ENCODE results near the gene YJEFN3.

The YJEFN3 gene

GRCh38 chr19:19543101-19543500, 14.4 kb downstream of the YJEFN3 start:
- H3K9ac ChIP-seq = peak overlapping the region in 3 of 11 experiments; percentile 23 to 48 (median 42); a peak in 6 of 22 replicates
- H3K4me1 ChIP-seq = peaks cover 18 to 37% (median 28%) of the 10 kb centered on the region in 10 experiments; a peak in 19 of 20 replicates
- no peak for TF ChIP-seq Cebpa-rat (IDR thresholded peaks at IDR 0.05)

GRCh38 chr19:19543640-19544039, 14.9 kb downstream of the YJEFN3 start:
- Histone ChIP-seq H3K27ac (peak overlapping the region in 7 of 11 experiments; percentile 45 to 76 (median 62); a peak in 10 of 22 replicates), H3K4me1 (peaks cover 14 to 32% (median 23%) of the 10 kb centered on the region in 10 experiments; a peak in 19 of 20 replicates)
- no peak for TF ChIP-seq Cebpa-rat (IDR thresholded peaks at IDR 0.05)

More at GRCh38 chr19:19543101-19543500, 14.4 kb downstream of the YJEFN3 start:
- Histone ChIP-seq H3K27ac (peak overlapping the region in 9 of 11 experiments; percentile 35 to 76 (median 57); a peak in 15 of 22 replicates), H3K4me2 (peak overlapping the region in 9 of 11 experiments; percentile 25 to 80 (median 63); a peak in 15 of 22 replicates), H3K36me3 (peaks cover 0 to 11% (median 0%) of the 10 kb centered on the region in 11 experiments; a peak in 1 of 22 replicates), H3K9me3 (replicated peaks in 1 of 11) (peaks cover 0 to 24% (median 0%) of the 10 kb centered on the region in 11 experiments; a peak in 5 of 22 replicates), H3K4me3 (0 out of 20 replicates have a peak overlapping the region, but pooled peaks of 1 of the 10 experiments have one; percentile 29), H4K20me1 (peaks cover 0 to 3% (median 0%) of the 10 kb centered on the region in 11 experiments; a peak in 3 of 22 replicates), H3K27me3 (peaks cover 11 to 22% (median 21%) of the 10 kb centered on the region in 11 experiments)

DNA sequence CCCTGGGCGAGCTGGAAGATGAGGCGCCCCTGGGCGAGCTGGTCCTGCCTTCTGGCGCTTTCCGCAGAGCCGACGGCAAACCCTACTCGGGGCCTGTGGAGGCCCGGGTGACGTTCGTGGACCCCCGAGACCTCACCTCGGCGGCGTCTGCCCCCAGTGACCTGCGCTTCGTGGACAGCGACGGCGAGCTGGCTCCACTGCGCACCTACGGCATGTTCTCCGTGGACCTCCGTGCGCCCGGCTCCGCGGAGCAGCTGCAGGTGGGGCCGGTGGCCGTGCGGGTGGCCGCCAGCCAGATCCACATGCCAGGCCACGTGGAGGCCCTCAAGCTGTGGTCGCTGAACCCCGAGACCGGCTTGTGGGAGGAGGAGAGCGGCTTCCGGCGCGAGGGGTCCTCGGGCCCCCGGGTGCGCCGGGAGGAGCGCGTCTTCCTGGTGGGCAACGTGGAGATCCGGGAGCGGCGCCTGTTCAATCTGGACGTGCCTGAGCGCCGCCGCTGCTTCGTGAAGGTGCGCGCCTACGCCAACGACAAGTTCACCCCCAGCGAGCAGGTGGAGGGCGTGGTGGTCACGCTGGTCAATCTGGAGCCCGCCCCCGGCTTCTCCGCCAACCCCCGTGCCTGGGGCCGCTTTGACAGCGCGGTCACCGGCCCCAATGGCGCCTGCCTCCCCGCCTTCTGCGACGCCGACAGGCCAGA, 15.7 kb downstream of the YJEFN3 start:
- Histone ChIP-seq H3K4me2 (no peak overlapping the region), H3K27me3 (peaks cover 0 to 9% (median 8%) of the 10 kb centered on the region in 11 experiments; a peak in 17 of 22 replicates), H3K9ac (no peak overlapping the region), H3K36me3 (peaks cover 0 to 11% (median 0%) of the 10 kb centered on the region in 11 experiments; a peak in 1 of 22 replicates), H3K4me3 (no peak overlapping the region), H3K9me3 (replicated peaks in 1 of 11) (peaks cover 0 to 24% (median 0%) of the 10 kb centered on the region in 11 experiments; a peak in 5 of 22 replicates), H3K4me1 (peaks cover 13 to 33% (median 20%) of the 10 kb centered on the region in 10 experiments; a peak in 19 of 20 replicates), H3K27ac (peak overlapping the region in 1 of 11 experiments; percentile 76; a peak in 1 of 22 replicates), H4K20me1 (no peaks in the 10 kb centered on the region)
- TF ChIP-seq Cebpa-rat (IDR thresholded peaks at IDR 0.05) = no peak

More at GRCh38 chr19:19543640-19544039, 14.9 kb downstream of the YJEFN3 start:
- Histone ChIP-seq H4K20me1 (no peaks in the 10 kb centered on the region), H3K4me2 (peak overlapping the region in 4 of 11 experiments; percentile 62 to 80 (median 74); a peak in 4 of 22 replicates), H3K27me3 (peaks cover 6 to 17% (median 15%) of the 10 kb centered on the region in 11 experiments), H3K9ac (peak overlapping the region in 1 of 11 experiments; percentile 23; a peak in 1 of 22 replicates), H3K9me3 (replicated peaks in 1 of 11) (peaks cover 0 to 24% (median 0%) of the 10 kb centered on the region in 11 experiments; a peak in 5 of 22 replicates), H3K4me3 (no peak overlapping the region), H3K36me3 (peaks cover 0 to 11% (median 0%) of the 10 kb centered on the region in 11 experiments; a peak in 1 of 22 replicates)

DNA sequence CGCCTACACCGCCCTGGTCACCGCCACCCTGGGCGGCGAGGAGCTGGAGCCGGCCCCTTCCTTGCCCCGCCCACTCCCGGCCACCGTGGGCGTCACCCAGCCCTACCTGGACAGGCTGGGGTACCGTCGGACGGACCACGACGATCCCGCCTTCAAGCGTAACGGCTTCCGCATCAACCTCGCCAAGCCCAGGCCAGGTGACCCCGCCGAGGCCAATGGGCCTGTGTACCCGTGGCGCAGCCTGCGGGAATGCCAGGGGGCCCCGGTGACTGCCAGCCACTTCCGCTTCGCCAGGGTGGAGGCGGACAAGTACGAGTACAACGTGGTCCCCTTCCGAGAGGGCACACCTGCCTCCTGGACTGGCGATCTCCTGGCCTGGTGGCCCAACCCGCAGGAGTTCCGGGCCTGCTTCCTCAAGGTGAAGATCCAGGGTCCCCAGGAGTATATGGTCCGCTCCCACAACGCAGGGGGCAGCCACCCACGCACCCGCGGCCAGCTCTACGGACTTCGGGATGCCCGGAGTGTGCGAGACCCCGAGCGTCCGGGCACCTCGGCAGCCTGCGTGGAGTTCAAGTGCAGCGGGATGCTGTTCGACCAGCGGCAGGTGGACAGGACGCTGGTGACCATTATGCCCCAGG, 16.4 kb downstream of the YJEFN3 start:
- H3K4me3 ChIP-seq = no peak overlapping the region
- TF ChIP-seq Cebpa-rat (IDR thresholded peaks at IDR 0.05) = no peak
- no peak overlapping the region for H3K27ac ChIP-seq
- H3K9ac ChIP-seq = no peak overlapping the region
- H3K27me3 ChIP-seq = peaks cover 0 to 2% (median under 1%) of the 10 kb centered on the region in 11 experiments; a peak in 12 of 22 replicates
- no peak overlapping the region for H3K4me2 ChIP-seq
- H4K20me1 ChIP-seq = no peaks in the 10 kb centered on the region
- peaks cover 0 to 21% (median 0%) of the 10 kb centered on the region in 11 experiments; a peak in 5 of 22 replicates for H3K9me3 ChIP-seq (replicated peaks in 1 of 11)
- peaks cover 0 to 11% (median 0%) of the 10 kb centered on the region in 11 experiments; a peak in 1 of 22 replicates for H3K36me3 ChIP-seq
- peaks cover 13 to 33% (median 20%) of the 10 kb centered on the region in 10 experiments; a peak in 19 of 20 replicates for H3K4me1 ChIP-seq

DNA sequence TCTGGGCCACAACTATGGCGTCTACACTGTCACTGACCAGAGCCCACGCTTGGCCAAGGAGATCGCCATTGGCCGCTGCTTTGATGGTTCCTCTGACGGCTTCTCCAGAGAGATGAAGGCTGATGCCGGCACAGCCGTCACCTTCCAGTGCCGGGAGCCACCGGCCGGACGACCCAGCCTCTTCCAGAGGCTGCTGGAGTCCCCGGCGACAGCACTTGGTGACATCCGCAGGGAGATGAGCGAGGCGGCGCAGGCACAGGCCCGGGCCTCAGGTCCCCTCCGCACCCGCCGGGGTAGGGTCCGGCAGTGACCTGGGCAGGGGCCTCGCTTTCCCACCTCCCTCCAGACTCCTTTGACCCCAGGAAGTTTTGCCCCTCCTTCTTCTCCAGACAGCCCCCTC, 17.0 kb downstream of the YJEFN3 start:
- Histone ChIP-seq H3K4me1 (peaks cover 13 to 33% (median 20%) of the 10 kb centered on the region in 10 experiments; a peak in 19 of 20 replicates), H3K27me3 (no peaks in the 10 kb centered on the region; a peak in 1 of 22 replicates), H3K27ac (no peak overlapping the region), H3K36me3 (peaks cover 0 to 11% (median 0%) of the 10 kb centered on the region in 11 experiments; a peak in 1 of 22 replicates), H3K4me2 (no peak overlapping the region), H4K20me1 (no peaks in the 10 kb centered on the region), H3K4me3 (no peak overlapping the region), H3K9me3 (replicated peaks in 1 of 11) (peaks cover 0 to 18% (median 0%) of the 10 kb centered on the region in 11 experiments; a peak in 5 of 22 replicates), H3K9ac (no peak overlapping the region)
- no peak for TF ChIP-seq Cebpa-rat (IDR thresholded peaks at IDR 0.05)

DNA sequence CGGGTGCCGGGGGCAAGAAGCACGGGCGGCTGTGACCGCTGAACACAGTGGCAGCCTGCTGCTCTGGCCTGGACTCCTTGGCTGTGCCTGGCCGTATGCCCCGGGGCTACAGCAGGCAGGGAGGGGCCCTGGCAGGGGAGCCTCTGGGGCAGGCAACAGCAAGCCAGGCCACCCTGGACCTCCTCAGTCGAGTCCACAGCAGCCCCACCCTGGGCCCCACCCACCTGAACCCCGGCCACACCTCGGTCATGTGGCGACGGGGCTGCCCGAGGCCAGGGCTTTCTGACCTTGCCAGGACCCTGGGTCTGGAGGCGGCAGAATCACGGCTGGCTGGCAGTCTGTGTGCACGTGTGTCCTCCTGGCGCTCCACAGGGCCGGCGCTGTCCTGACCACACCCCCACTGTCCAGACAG, 18.0 kb downstream of the YJEFN3 start:
- Histone ChIP-seq H3K36me3 (peaks cover 0 to 11% (median 0%) of the 10 kb centered on the region in 11 experiments; a peak in 1 of 22 replicates), H3K4me3 (no peak overlapping the region), H3K27me3 (no peaks in the 10 kb centered on the region), H4K20me1 (no peaks in the 10 kb centered on the region), H3K4me1 (peaks cover 15 to 28% (median 20%) of the 10 kb centered on the region in 10 experiments), H3K9ac (no peak overlapping the region), H3K27ac (no peak overlapping the region), H3K4me2 (no peak overlapping the region), H3K9me3 (replicated peaks in 1 of 11) (peaks cover 0 to 13% (median 0%) of the 10 kb centered on the region in 11 experiments; a peak in 4 of 22 replicates)
- no peak for TF ChIP-seq Cebpa-rat (IDR thresholded peaks at IDR 0.05)

DNA sequence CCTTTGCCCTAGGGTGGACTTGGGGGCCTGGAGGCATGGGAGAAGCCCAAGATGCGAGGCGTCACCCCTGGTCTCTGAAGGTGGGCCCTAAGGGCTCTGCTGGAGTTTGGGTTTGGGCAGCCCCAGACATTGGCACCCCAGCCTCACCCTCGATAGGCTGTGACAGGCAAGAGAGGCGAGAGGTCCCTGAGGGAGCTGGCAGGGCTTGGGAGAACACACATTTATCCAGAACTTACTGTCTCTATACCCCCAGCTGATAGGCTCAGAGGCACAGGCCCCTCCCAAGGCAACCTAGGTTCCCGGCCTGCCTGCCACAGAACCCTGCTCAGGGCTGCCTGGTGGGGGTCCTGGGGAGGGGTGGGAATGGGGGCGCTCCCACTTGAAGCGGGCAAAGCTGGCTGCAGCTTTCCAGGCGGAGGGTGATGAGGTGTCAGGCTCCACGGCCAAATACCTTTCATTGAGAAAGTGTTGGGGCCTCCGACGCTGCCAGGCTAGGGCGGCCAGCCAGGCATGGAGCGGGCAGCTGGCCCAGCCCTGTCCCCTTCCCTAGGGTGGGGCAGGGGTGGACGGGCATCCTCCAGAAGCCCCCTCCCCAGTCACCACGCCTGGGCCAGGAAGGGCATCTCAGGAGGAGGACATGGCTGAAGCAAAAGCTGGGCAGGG, 19.1 kb downstream of the YJEFN3 start:
- H3K9me3 ChIP-seq (replicated peaks in 1 of 11) = peaks cover 0 to 13% (median 0%) of the 10 kb centered on the region in 11 experiments; a peak in 4 of 22 replicates
- no peak overlapping the region for H3K9ac ChIP-seq
- H3K4me2 ChIP-seq = no peak overlapping the region
- H3K4me3 ChIP-seq = no peak overlapping the region
- H3K27ac ChIP-seq = no peak overlapping the region
- no peak for TF ChIP-seq Cebpa-rat (IDR thresholded peaks at IDR 0.05)
- peaks cover 0 to 11% (median 0%) of the 10 kb centered on the region in 11 experiments; a peak in 1 of 22 replicates for H3K36me3 ChIP-seq
- H4K20me1 ChIP-seq = no peaks in the 10 kb centered on the region
- H3K4me1 ChIP-seq = peaks cover 5 to 22% (median 14%) of the 10 kb centered on the region in 10 experiments
- H3K27me3 ChIP-seq = no peaks in the 10 kb centered on the region
